Measurements from ENCODE around the gene LYRM9. TPM values are rescaled to one million over a fixed set of nuclear protein-coding genes. Genes with fewer than 3 reads are reported as not detected.
"Not testable (repeated sequence)": the region's sequence is repeated elsewhere in the genome, so short reads cannot be mapped to it uniquely, and the experiment has no call there.

LYRM9 gene
- polyA plus RNA-seq, 3 donors, result 5.9 to 7.6 (median 6.3) TPM

- Histone ChIP-seq H3K27me3 (ENCODE audit: control insufficient read depth in 2 of 2, insufficient read depth in 2 of 2, low read length in 2 of 2) (no peaks in the 10 kb centered on the region), H3K4me2 (replicated peaks; ENCODE audit: extremely low read depth, low read length, poor library complexity, severe bottlenecking) (no peak overlapping the region), H3K9ac (ENCODE audit: insufficient read depth, low read length, poor library complexity, severe bottlenecking) (no peak overlapping the region), H3K27ac (ENCODE audit: low read depth in 1 of 2, low read length in 2 of 2) (no peak overlapping the region), H3K79me2 (ENCODE audit: insufficient read depth, low read length) (no peaks in the 10 kb centered on the region), H3K36me3 (replicated peaks in 1 of 2; ENCODE audit: control insufficient read depth in 1 of 2, insufficient read depth in 2 of 2, low read length in 2 of 2) (no peaks in the 10 kb centered on the region), H4K20me1 (ENCODE audit: insufficient read depth, low read length) (no peaks in the 10 kb centered on the region), H3K4me1 (ENCODE audit: control insufficient read depth in 1 of 2, insufficient read depth in 2 of 2, low read length in 2 of 2) (no peaks in the 10 kb centered on the region), H3K4me3 (replicated peaks in 1 of 3; ENCODE audit: low read depth in 2 of 3, low read length in 3 of 3) (no peak overlapping the region), H3K9me3 (replicated peaks in 1 of 2; ENCODE audit: control insufficient read depth in 1 of 2, insufficient read depth in 1 of 2, low read length in 2 of 2) (no peaks in the 10 kb centered on the region), H2AFZ (ENCODE audit: insufficient read depth, low read depth, low read length, poor library complexity, severe bottlenecking) (no peak overlapping the region)
- H3K27ac Mint-ChIP-seq, result no peak overlapping the region
- DNase-seq, result no peak
- peaks cover 3% of the 10 kb centered on the region for H3K4me1 Mint-ChIP-seq
- TF ChIP-seq, protein P1, sequence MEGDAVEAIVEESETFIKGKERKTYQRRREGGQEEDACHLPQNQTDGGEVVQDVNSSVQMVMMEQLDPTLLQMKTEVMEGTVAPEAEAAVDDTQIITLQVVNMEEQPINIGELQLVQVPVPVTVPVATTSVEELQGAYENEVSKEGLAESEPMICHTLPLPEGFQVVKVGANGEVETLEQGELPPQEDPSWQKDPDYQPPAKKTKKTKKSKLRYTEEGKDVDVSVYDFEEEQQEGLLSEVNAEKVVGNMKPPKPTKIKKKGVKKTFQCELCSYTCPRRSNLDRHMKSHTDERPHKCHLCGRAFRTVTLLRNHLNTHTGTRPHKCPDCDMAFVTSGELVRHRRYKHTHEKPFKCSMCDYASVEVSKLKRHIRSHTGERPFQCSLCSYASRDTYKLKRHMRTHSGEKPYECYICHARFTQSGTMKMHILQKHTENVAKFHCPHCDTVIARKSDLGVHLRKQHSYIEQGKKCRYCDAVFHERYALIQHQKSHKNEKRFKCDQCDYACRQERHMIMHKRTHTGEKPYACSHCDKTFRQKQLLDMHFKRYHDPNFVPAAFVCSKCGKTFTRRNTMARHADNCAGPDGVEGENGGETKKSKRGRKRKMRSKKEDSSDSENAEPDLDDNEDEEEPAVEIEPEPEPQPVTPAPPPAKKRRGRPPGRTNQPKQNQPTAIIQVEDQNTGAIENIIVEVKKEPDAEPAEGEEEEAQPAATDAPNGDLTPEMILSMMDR (IDR thresholded peaks at IDR 0.05), result no peak
- intact Hi-C loops (cut with micrococcal nuclease), result no loop called here
- WGBS (ENCODE audit: insufficient coverage), result no CpG with 5 or more reads among the region's 1 CpG
- peaks cover 0 to 3% (median 0%) of the 10 kb centered on the region in 3 donors for H3K27me3 Mint-ChIP-seq (ENCODE audit: low read depth in 3 of 3)
- H3K4me3 Mint-ChIP-seq, result no peak overlapping the region
- H3K9me3 Mint-ChIP-seq, result no peaks in the 10 kb centered on the region
- H3K36me3 Mint-ChIP-seq, result no peaks in the 10 kb centered on the region
Measured at GRCh38 chr17:27840688-27841087, 52.5 kb downstream of the LYRM9 start.

GRCh38 chr17:27840406-27840678 is 52.8 kb downstream of the LYRM9 start:
- DNase-seq; H3K36me3 ChIP-seq (replicated peaks in 1 of 2; ENCODE audit: control insufficient read depth in 1 of 2, insufficient read depth in 2 of 2, low read length in 2 of 2); H3K79me2 ChIP-seq (ENCODE audit: insufficient read depth, low read length); H4K20me1 ChIP-seq (ENCODE audit: insufficient read depth, low read length); H3K9me3 Mint-ChIP-seq; H3K27ac Mint-ChIP-seq; H3K4me3 ChIP-seq (replicated peaks in 1 of 3; ENCODE audit: low read depth in 2 of 3, low read length in 3 of 3); H3K4me1 ChIP-seq (ENCODE audit: control insufficient read depth in 1 of 2, insufficient read depth in 2 of 2, low read length in 2 of 2); H3K4me3 Mint-ChIP-seq; intact Hi-C loops (cut with micrococcal nuclease); H3K9me3 ChIP-seq (replicated peaks in 1 of 2; ENCODE audit: control insufficient read depth in 1 of 2, insufficient read depth in 1 of 2, low read length in 2 of 2); H3K4me2 ChIP-seq (replicated peaks; ENCODE audit: extremely low read depth, low read length, poor library complexity, severe bottlenecking); H3K27ac ChIP-seq (ENCODE audit: low read depth in 1 of 2, low read length in 2 of 2); H3K27me3 ChIP-seq (ENCODE audit: control insufficient read depth in 2 of 2, insufficient read depth in 2 of 2, low read length in 2 of 2); H3K9ac ChIP-seq (ENCODE audit: insufficient read depth, low read length, poor library complexity, severe bottlenecking); H2AFZ ChIP-seq (ENCODE audit: insufficient read depth, low read depth, low read length, poor library complexity, severe bottlenecking); H3K36me3 Mint-ChIP-seq; H3K4me1 Mint-ChIP-seq; H3K27me3 Mint-ChIP-seq (ENCODE audit: low read depth in 3 of 3): not testable (repeated sequence)
- WGBS (ENCODE audit: insufficient coverage), result no CpG with 5 or more reads among the region's 1 CpG

GRCh38 chr17:27839571-27840405 is 53.4 kb downstream of the LYRM9 start:
- intact Hi-C loops (cut with micrococcal nuclease); H3K36me3 Mint-ChIP-seq; H3K4me1 Mint-ChIP-seq: not testable (repeated sequence)

GRCh38 chr17:27838607-27839006 is 54.6 kb downstream of the LYRM9 start:
- H3K79me2 ChIP-seq (ENCODE audit: insufficient read depth, low read length); H3K4me3 ChIP-seq (replicated peaks in 1 of 3; ENCODE audit: low read depth in 2 of 3, low read length in 3 of 3): not testable (repeated sequence)
- no CpG with 5 or more reads among the region's 3 CpGs for WGBS (ENCODE audit: insufficient coverage)

More at GRCh38 chr17:27839571-27840405, 53.4 kb downstream of the LYRM9 start:
- H3K9ac ChIP-seq (ENCODE audit: insufficient read depth, low read length, poor library complexity, severe bottlenecking); H3K4me3 ChIP-seq (replicated peaks in 1 of 3; ENCODE audit: low read depth in 2 of 3, low read length in 3 of 3); H3K4me3 Mint-ChIP-seq; H3K4me1 ChIP-seq (ENCODE audit: control insufficient read depth in 1 of 2, insufficient read depth in 2 of 2, low read length in 2 of 2); H4K20me1 ChIP-seq (ENCODE audit: insufficient read depth, low read length); H2AFZ ChIP-seq (ENCODE audit: insufficient read depth, low read depth, low read length, poor library complexity, severe bottlenecking); H3K27me3 Mint-ChIP-seq (ENCODE audit: low read depth in 3 of 3); H3K9me3 Mint-ChIP-seq; H3K36me3 ChIP-seq (replicated peaks in 1 of 2; ENCODE audit: control insufficient read depth in 1 of 2, insufficient read depth in 2 of 2, low read length in 2 of 2); H3K27ac Mint-ChIP-seq; H3K9me3 ChIP-seq (replicated peaks in 1 of 2; ENCODE audit: control insufficient read depth in 1 of 2, insufficient read depth in 1 of 2, low read length in 2 of 2); H3K4me2 ChIP-seq (replicated peaks; ENCODE audit: extremely low read depth, low read length, poor library complexity, severe bottlenecking); H3K79me2 ChIP-seq (ENCODE audit: insufficient read depth, low read length); DNase-seq; H3K27ac ChIP-seq (ENCODE audit: low read depth in 1 of 2, low read length in 2 of 2); H3K27me3 ChIP-seq (ENCODE audit: control insufficient read depth in 2 of 2, insufficient read depth in 2 of 2, low read length in 2 of 2): not testable (repeated sequence)
- no CpG with 5 or more reads among the region's 4 CpGs for WGBS (ENCODE audit: insufficient coverage)

More at GRCh38 chr17:27838607-27839006, 54.6 kb downstream of the LYRM9 start:
- H4K20me1 ChIP-seq (ENCODE audit: insufficient read depth, low read length); H3K4me3 Mint-ChIP-seq; H3K4me1 Mint-ChIP-seq; H3K9me3 Mint-ChIP-seq; H3K27ac Mint-ChIP-seq; H3K4me1 ChIP-seq (ENCODE audit: control insufficient read depth in 1 of 2, insufficient read depth in 2 of 2, low read length in 2 of 2); DNase-seq; H3K36me3 Mint-ChIP-seq; intact Hi-C loops (cut with micrococcal nuclease); H3K9ac ChIP-seq (ENCODE audit: insufficient read depth, low read length, poor library complexity, severe bottlenecking); H3K27me3 ChIP-seq (ENCODE audit: control insufficient read depth in 2 of 2, insufficient read depth in 2 of 2, low read length in 2 of 2); H3K27ac ChIP-seq (ENCODE audit: low read depth in 1 of 2, low read length in 2 of 2); H3K4me2 ChIP-seq (replicated peaks; ENCODE audit: extremely low read depth, low read length, poor library complexity, severe bottlenecking); H2AFZ ChIP-seq (ENCODE audit: insufficient read depth, low read depth, low read length, poor library complexity, severe bottlenecking); H3K36me3 ChIP-seq (replicated peaks in 1 of 2; ENCODE audit: control insufficient read depth in 1 of 2, insufficient read depth in 2 of 2, low read length in 2 of 2); H3K27me3 Mint-ChIP-seq (ENCODE audit: low read depth in 3 of 3); H3K9me3 ChIP-seq (replicated peaks in 1 of 2; ENCODE audit: control insufficient read depth in 1 of 2, insufficient read depth in 1 of 2, low read length in 2 of 2): not testable (repeated sequence)
